ENCODE results near the gene SCPEP1. TPM values are rescaled to one million over a fixed set of nuclear protein-coding genes. Genes with fewer than 3 reads are reported as not detected.
A peak's percentile ranks its signal among the peaks of the same experiment; 100 is the strongest.

Gene SCPEP1, protein sequence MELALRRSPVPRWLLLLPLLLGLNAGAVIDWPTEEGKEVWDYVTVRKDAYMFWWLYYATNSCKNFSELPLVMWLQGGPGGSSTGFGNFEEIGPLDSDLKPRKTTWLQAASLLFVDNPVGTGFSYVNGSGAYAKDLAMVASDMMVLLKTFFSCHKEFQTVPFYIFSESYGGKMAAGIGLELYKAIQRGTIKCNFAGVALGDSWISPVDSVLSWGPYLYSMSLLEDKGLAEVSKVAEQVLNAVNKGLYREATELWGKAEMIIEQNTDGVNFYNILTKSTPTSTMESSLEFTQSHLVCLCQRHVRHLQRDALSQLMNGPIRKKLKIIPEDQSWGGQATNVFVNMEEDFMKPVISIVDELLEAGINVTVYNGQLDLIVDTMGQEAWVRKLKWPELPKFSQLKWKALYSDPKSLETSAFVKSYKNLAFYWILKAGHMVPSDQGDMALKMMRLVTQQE
- total RNA-seq, result 10 to 100 TPM; 28.7 to 37.2 (median 35.3) TPM
- 50.7 TPM for total RNA-seq (2013)

GRCh38 chr17:56977673-56978395 is at the start of gene SCPEP1:
TSS of gene SCPEP1 (plus strand) at chr17:56978131. CDS start at chr17:56978160, 29 bp downstream.
- peak; percentile 65 to 88 for DNase-seq
- peaks cover 13 to 17% of the 10 kb centered on the region in 2 donors for H3K4me1 Mint-ChIP-seq
- H3K4me3 Mint-ChIP-seq, result peak within 1 kb of the TSS; percentile 92
- H3K27ac ChIP-seq (ENCODE audit: low read length), result peak within 1 kb of the TSS; percentile 46
- no peaks in the 10 kb centered on the region for H3K27me3 ChIP-seq (ENCODE audit: control insufficient read depth, insufficient read depth, low read length)
- WGBS (ENCODE audit: insufficient coverage), result under 1% methylated on average over 39 of the region's 42 CpGs
- H3K9me3 ChIP-seq (ENCODE audit: control insufficient read depth, insufficient read depth, low read length), result no peaks in the 10 kb centered on the region
- H3K27ac Mint-ChIP-seq, result peak within 1 kb of the TSS; percentile 53 to 88
- H3K27me3 Mint-ChIP-seq (ENCODE audit: low read depth in 2 of 2), result peaks cover 6 to 10% of the 10 kb centered on the region in 2 donors
- TF ChIP-seq, protein P1, sequence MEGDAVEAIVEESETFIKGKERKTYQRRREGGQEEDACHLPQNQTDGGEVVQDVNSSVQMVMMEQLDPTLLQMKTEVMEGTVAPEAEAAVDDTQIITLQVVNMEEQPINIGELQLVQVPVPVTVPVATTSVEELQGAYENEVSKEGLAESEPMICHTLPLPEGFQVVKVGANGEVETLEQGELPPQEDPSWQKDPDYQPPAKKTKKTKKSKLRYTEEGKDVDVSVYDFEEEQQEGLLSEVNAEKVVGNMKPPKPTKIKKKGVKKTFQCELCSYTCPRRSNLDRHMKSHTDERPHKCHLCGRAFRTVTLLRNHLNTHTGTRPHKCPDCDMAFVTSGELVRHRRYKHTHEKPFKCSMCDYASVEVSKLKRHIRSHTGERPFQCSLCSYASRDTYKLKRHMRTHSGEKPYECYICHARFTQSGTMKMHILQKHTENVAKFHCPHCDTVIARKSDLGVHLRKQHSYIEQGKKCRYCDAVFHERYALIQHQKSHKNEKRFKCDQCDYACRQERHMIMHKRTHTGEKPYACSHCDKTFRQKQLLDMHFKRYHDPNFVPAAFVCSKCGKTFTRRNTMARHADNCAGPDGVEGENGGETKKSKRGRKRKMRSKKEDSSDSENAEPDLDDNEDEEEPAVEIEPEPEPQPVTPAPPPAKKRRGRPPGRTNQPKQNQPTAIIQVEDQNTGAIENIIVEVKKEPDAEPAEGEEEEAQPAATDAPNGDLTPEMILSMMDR (IDR thresholded peaks at IDR 0.05), result no peak
- H3K4me1 ChIP-seq (ENCODE audit: control insufficient read depth, insufficient read depth, low read length), result peaks cover 18% of the 10 kb centered on the region
- H3K36me3 ChIP-seq (ENCODE audit: control insufficient read depth, insufficient read depth, low read length), result peaks cover 2% of the 10 kb centered on the region
- no peaks in the 10 kb centered on the region for H3K36me3 Mint-ChIP-seq
- H3K4me3 ChIP-seq (ENCODE audit: low read length), result peak within 1 kb of the TSS; percentile 77
- no peaks in the 10 kb centered on the region for H3K9me3 Mint-ChIP-seq
- peak; percentile 98 to 99 (median 99) for ATAC-seq
- intact Hi-C loops (cut with micrococcal nuclease), result loop anchor here (2.0 kb wide), 1 partner anchor 17 kb away; the partner anchor contains the start of gene COIL

GRCh38 chr17:56928586-56928985 is 49.3 kb upstream of the SCPEP1 start:
- intact Hi-C loops (cut with micrococcal nuclease), result no loop called here
- TF ChIP-seq, protein P1 (IDR thresholded peaks at IDR 0.05), result no peak
- 71% methylated on average over 1 of the region's 2 CpGs for WGBS (ENCODE audit: insufficient coverage)
- Mint-ChIP-seq H3K4me3 (no peak overlapping the region), H3K27me3 (ENCODE audit: low read depth in 2 of 2) (peaks cover 0 to 4% of the 10 kb centered on the region in 2 donors), H3K9me3 (no peaks in the 10 kb centered on the region), H3K27ac (no peak overlapping the region), H3K4me1 (peaks cover 2% of the 10 kb centered on the region in 2 donors), H3K36me3 (no peaks in the 10 kb centered on the region)
- ATAC-seq (no peak), DNase-seq (no peak)
- Histone ChIP-seq H3K9me3 (ENCODE audit: control insufficient read depth, insufficient read depth, low read length) (no peaks in the 10 kb centered on the region), H3K4me1 (ENCODE audit: control insufficient read depth, insufficient read depth, low read length) (no peaks in the 10 kb centered on the region), H3K27me3 (ENCODE audit: control insufficient read depth, insufficient read depth, low read length) (no peaks in the 10 kb centered on the region), H3K27ac (ENCODE audit: low read length) (no peak overlapping the region), H3K36me3 (ENCODE audit: control insufficient read depth, insufficient read depth, low read length) (no peaks in the 10 kb centered on the region), H3K4me3 (ENCODE audit: low read length) (no peak overlapping the region)

DNA sequence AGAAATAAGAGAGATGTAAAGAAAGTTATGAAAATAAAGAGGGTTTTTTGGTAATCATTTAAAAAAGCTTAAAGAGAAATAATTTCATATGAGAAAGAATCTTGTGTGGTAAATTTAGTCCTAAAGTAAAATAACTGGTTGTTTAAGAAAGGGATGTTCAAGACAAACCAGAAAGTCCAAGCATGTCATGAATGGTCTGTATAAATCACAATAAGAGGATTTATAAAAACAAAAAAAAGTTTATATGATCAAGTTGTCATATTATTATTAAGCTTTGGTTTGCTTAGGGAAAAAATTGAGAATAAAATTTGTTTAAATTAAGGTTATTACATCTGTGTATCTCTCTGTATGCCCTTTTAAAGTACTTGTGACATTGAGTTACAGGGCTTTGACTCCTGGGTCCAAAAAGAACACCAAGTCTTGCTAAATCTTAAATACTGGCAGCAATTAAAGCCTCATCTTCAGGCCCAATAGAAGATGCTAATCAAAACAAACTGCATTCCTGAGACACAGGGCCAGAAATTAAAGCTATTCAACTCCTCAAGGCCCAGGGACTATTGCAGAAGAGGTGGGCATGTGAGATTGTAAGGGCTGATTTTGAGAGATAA is 48.5 kb upstream of the SCPEP1 start:
- Mint-ChIP-seq H3K27me3 (ENCODE audit: low read depth in 2 of 2) (peaks cover 0 to 4% of the 10 kb centered on the region in 2 donors), H3K27ac (no peak overlapping the region), H3K4me1 (peaks cover 10 to 11% of the 10 kb centered on the region in 2 donors), H3K4me3 (no peak overlapping the region), H3K9me3 (no peaks in the 10 kb centered on the region), H3K36me3 (no peaks in the 10 kb centered on the region)
- H3K9me3 ChIP-seq (ENCODE audit: control insufficient read depth, insufficient read depth, low read length), result no peaks in the 10 kb centered on the region
- H3K4me1 ChIP-seq (ENCODE audit: control insufficient read depth, insufficient read depth, low read length), result no peaks in the 10 kb centered on the region
- H3K36me3 ChIP-seq (ENCODE audit: control insufficient read depth, insufficient read depth, low read length), result no peaks in the 10 kb centered on the region
- ATAC-seq (no peak), DNase-seq (no peak)
- H3K4me3 ChIP-seq (ENCODE audit: low read length), result no peak overlapping the region
- no peaks in the 10 kb centered on the region for H3K27me3 ChIP-seq (ENCODE audit: control insufficient read depth, insufficient read depth, low read length)
- intact Hi-C loops (cut with micrococcal nuclease), result no loop called here
- H3K27ac ChIP-seq (ENCODE audit: low read length), result no peak overlapping the region
- TF ChIP-seq, protein P1 (IDR thresholded peaks at IDR 0.05), result no peak
